Smooth muscle cell of the brain vasculature (primary cell): ENCODE results near the gene SUCNR1.
"Not testable (repeated sequence)": the region's sequence is repeated elsewhere in the genome, so short reads cannot be mapped to it uniquely, and the experiment has no call there.

Experiments used
- DNase-seq: peaks from one replicate; pipeline ENCODE4 v3.0.0-alpha.2; 2012; ENCODE audit warnings: low read depth, low spot score

SUCNR1 gene

DNA sequence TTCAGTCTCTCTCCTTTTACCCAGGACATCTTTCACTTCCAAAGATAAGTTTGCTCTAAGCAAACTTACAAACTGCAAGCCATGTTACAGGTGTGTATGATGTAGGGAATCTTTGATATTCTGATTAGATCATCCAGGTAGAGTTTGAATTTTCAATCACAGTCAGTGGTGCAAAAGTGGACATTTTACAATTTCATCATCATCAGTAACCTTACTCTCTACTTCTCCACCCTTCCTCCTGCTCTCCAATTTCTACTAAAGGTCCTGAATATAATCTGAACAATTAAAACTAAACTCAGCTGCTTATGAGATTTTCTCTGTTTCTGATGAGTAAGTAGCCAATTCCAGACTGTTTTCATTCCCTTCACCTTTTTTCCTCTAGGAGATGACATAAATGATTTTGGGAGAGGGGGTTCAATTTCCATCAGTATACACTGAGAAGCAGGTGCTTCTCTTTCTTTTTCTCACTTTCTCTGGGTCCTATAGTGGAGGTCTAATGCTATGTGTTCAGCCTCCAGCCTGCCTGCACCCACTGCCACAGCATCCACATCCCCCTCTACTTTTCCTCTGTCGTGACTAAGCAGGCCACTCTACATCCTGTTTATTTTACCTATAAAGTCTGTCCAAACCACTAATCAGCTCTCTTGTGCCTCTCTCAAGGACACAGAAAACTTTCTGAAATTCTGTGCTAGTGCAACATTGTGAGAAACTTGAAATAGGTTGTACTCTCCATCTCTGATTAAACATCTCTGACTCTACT lies 27.6 kb downstream of the SUCNR1 start:
- DNase-seq = no peak

DNA sequence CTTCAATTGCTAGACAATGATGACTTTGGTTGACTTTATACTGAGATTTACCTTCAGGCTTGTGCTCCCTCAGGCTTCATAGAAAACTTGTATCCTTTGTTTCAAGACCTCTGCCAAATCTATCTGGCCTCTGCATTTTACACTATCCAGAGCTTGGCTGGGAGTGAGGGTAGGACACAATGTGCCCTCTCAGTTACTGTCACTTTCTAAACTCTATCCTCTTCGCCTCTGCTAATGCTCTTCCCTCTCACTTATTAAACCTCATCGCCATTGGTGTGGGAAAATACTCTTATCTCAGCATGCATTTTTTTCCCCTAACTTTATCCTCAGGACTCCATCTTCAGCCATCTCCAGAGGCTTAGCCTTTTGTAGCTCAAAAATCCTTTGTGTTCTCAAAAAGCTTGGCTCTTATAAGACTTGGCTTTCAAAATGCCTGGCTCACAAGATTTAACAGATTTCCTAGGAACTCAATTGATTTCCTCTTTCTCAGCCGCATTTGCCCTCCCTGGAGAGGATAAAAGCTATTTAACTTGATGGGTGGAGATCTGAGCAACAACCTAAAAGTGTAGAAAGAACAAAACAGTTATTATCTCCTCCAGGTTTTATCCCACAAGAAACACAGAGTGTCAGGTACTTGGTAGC lies 28.3 kb downstream of the SUCNR1 start:
- no peak for DNase-seq

DNA sequence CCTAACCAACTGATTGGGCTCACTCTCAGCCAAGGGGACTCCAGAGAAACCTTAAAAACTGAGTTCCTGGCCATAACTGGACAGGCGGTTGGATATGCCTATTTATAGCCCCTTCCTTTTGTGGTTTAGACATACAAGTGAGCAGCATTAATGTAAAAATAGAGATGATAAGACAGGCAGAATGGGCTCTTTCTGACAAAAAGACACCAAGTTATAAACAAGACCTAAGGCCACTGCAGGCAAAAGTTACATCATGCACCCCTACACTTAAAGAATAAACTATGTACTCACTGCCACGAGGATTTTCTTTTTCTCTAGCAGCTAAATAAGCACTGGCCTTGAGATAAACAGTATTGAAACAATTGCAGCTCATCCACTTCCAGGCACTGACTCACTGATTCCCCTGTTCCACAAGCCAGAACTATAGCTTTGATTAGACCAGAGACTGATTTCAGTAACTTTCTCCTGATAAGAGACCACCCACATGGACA lies 30.1 kb downstream of the SUCNR1 start:
- no peak for DNase-seq

DNA sequence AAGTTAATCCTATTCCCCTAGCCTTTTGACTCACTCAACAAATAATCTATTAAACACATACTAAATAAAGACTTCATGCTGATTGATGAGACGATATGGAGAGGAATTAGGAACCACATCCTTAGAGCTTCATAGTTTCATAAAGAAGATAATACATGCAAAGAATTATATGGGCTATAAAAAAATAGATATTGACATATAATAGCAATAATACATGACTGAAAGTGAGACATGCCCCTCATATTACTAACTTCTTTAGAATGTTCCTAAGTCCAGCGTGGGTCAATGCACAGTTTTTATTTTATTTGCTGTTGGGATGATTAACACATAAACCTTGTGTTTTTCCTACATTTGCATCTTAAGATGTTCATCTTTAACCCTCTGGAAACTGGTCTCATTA lies 32.2 kb downstream of the SUCNR1 start:
- no peak for DNase-seq

DNA sequence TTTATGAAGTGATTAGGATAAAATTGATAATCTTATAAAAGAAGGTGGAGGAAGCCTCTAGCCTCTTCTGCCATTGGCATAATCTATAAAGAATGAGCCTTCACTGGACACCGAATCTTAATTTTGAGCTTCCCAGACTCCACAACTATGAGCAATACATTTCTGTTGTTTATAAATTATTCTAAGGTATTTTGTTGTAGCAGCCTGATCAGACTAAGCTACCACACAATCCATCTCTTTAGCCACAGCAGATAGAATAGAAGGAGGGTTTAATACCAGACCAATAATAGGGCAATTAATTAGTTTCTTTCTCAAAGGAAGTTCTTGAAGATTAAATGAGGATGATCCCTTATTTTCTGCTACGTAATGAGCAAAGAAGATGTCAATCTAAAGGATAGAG lies 33.3 kb downstream of the SUCNR1 start:
- DNase-seq = no peak

DNA sequence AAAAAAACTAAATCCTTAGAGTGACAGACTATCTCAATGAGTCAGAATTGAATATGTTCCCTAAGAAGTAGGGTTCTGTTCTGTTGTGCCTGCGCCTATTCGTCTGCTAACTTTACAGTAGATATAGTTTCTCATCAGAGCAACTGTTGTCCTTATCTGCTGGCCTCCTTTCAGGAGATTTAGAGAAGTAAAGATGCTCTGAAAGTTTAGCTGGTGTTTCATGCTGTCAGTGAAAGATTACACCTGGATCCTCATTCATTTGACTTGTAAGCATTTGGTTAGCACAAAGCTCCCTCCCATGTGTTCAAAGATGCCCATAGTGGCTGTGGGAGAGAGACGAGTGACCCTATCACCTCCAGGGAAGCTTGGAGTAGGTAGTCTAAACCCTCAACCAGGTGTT lies 35.0 kb downstream of the SUCNR1 start:
- no peak for DNase-seq

DNA sequence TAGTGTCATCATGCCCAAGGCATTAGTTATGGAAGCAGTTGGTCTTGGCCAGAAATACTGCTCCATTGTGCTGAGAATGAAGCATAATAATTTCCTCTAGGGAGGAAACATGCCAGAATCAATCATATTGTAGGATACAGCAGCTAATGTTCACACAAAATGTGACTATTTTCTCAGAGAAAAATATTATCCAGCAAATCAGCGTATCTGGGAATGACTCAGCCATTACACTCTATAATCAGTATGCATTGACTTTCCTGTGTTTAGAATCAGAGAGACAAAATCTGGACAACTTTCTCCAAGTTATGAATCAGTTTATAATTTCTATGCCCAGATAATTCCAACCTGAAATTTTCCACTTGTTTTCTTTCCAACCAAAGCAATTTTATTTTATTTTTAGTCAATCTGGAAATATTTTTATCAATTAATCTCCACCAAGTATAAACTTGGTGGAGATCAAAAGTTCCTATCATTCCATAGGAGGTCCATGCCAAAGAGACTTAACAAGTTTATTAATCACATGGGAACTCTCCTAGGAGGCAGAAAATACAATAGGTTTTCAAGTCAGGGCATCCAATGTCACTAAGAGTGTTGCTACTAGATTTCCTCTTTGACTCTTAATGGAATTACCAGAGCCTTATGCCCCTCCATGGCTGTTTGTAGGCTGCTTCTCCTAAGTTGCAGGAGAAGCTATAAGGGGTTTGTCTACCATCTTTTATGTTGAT lies 36.4 kb downstream of the SUCNR1 start:
- no peak for DNase-seq

DNA sequence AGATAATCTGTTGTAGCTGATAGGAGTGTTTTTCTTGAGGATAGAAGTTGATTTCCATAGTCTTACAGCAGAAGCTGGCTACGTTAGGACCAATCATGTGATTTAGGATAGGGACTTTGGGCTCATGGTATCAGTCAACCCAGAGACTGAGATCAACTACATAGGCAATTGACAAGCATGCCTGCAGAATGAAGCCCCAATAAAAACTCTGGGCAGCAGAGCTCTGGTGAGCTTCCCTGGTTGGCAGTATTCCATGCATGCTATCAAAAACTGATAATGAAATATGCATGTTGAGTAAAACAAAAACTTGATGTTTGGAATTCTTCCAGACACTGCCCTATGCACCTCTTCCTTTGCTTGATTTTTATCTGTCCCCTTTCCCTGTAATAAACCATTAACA lies 38.0 kb downstream of the SUCNR1 start:
- DNase-seq = no peak

DNA sequence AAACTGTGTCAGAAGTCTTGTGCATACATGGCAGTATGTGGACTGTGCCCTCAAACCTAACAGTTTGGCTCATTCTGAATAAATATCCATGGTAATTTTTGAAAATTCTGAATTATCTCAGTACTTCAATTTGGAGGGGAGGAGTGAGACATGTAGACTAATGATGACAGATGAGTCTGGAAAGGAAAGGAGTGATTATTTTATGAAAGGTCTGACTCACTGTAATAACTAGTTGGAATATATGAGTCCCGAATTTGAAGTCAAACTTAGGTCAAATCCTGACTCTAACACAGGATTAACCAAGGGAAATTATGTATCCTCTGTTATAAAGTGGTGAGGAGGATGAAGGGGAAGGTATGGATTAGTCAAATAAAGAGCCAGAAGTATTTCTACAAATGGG lies 38.6 kb downstream of the SUCNR1 start:
- no peak for DNase-seq

DNA sequence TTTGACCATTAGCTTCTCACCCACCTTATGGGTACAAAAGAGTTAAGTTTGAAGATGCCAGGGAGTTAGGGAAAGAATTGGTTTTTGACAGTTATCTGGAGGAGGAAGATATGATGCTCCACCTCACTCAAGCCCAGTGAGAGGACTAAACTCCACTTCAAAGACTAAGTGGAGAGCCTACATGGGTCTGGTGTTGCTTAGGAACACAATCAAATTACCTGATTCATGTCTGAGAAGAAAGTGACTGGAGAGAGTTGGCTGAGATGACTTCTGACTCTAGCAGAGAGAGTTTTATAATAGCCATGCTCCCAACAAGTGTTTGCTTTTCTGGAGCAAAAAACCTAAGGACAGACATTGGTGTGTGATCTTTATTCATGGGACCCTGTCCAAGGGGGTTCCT lies 43.3 kb downstream of the SUCNR1 start:
- DNase-seq = no peak

DNA sequence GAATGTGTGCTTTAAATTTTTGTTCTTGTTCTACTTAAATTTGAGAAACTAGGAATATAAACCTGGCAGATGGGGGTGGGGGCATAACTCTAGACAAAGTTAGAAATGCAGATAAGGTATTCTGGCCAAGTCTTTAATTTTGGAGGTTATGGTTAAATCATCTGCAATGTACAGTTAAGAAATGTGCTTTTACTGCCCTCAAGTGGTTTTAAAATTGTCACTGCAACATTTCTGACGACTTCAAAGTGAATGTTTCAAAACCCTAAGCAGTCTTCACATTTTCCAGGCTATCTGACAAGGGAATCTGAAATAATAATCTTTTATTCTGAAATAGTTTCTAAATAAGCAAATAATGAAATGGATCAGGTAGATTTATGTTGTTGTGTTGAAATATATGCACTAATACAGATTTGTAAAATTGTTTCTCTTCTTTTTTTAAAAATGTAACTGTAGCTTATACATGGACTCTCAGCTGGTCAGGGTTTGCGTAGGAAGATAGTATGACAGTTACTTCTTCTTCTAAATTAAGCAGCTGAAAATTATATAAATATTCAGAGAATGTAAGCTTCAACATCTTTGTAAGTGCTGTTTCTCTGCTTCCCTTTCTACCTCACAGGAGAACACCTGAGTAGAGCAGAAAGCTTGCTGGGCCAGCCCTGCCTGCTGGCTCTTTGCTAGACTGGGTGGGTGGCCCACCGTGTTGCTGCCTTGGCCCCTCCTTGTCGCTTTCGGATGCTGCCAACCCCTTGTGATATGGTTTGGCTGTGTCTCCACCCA lies 45.0 kb downstream of the SUCNR1 start:
- DNase-seq = no peak

DNA sequence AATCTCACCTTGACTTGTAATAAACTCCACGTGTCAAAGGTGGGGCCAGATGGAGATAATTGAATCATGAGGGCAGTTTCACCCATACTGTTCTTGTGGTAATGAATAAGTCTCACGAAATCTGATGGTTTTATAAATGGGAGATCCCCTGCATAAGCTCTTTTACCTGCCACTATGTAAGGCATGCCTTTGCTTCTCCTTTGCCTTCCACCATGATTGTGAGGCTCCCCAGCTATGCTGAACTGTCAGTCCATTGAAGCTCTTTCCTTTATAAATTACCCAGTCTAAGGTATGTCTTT lies 45.5 kb downstream of the SUCNR1 start:
- no peak for DNase-seq

DNA sequence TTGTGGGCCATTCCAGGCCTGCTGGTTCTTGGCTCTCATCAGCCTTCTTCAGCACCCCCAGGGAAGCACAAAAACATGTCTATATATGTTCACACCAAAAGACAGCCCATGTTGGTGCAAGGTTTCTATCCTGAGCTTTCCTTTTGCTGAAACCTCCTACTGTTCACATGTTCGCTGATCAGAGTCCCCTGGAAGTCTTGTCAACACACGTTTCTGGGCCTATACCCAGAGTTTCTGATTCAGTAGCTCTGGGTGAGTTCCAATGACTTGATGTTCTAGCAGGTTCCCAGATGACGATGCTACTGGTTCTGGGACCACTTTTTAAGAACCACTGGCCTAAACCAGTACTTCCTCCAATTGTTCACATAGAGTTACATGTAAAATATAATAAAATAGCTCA lies 46.0 kb downstream of the SUCNR1 start:
- DNase-seq = no peak

DNA sequence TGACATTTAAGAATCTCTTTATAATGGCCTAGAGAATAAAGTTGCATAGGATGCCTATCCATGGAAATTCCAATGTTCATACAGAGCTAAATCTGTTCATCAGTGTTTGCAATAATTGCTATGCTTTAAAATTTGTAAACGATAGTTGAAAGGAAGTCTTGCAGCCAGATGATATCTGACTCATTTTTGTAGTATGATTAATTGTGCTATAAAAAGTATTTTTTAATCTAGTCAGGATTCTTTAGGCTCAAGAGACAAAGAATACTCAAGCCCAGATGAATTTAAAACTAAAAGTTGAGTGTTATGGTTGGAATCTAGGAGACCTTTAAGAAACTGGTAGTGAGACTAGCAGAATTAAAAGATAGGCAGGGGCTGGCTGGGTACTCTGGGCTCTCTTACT lies 50.5 kb downstream of the SUCNR1 start:
- DNase-seq = no peak

DNA sequence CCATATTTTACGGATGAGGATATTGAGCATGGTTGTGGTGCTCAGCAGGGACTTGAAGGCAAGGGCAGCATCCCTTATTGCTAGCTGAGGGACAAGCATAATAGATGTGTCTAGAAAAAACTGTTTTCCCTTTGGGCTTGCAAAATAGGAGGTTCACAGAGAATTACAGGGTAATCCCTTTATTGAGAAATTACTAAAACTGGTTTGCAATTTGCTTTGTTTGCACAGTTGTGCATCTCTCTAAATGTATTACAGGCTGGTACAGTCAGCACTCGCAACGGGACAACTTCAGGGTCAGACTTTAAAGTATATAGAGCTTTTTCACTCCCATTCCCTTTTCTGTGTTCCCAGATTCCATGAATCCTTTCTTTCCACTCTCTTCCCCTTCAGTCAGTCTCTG lies 51.3 kb downstream of the SUCNR1 start:
- no peak for DNase-seq

DNA sequence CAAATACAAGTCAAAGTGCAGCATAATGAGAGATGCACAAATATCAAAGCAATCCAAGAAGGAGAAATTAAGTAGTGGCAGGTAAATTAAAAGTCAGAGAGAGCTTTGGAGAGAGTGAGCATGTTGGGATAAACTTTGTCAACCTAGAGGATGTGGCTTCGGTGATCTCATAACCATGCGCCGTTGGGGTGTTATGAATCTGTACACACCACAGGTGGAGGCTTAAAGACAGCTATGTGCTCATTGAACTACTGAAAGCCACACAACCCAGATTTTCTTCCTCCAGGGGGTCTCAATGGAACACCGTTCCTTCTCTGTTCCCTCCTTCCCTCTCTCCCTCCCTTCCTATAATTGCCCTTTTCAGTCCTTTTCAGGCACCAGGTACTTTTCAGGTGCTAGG lies 52.0 kb downstream of the SUCNR1 start:
- no peak for DNase-seq

DNA sequence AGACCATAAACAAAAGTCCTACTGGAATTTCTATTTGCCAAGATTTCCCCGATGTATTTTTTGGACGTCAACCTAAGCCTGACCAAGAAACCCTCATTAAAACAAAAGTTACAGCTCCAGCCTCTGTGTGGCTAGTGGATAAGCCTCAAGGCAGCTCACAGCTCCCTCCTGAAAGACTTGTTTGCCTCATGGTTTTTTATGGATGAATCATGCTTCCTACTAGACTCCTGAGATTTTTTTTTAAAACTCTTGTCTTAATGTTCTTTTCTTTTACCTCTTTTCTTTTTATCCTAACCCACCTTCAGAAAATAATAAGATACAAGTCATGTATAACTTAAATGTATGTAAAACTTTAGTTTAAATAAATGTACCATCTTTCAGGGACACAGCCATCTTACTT lies 52.4 kb downstream of the SUCNR1 start:
- DNase-seq = no peak

DNA sequence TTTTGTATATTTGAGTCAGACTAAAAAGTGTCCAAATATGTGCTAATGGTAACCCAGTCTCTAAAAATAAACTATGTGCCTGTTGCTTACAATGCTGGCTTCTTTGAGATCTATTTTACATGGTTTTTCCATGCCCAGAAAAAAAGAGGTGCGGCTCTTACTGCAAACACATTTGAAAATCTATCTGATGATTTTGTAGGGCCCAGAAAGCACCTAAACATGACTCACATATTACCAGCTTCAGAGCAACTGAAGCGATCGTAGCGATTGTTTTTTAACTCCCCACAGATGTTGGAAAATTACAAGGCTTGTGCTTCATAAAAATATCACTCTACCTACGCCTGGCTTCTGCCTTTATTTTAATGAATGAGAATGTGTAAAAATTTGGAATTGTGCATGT lies 53.5 kb downstream of the SUCNR1 start:
- DNase-seq = no peak

DNA sequence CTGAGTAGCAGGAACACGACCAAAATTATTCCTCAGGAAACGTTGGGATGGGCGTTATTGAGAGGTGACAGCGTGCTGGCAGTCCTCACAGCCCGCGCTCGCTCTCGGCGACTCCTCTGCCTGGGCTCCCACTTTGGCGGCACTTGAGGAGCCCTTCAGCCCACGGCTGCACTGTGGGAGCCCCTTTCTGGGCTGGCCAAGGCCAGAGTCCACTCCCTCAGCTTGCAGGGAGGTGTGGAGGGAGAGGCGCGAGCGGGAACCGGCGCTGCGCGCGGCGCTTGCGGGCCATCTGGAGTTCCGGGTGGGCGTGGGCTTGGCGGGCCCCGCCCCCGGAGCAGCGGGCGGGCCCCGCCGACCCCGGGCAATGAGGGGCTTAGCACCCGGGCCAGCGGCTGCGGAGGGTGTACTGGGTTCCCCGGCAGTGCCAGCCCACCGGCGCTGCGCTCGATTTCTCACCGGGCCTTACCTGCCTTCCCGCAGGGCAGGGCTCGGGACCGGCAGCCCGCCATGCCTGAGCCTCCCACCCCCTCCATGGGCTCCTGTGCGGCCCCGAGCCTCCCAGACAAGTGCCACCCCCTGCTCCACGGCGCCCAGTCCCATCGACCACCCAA lies 54.6 kb downstream of the SUCNR1 start:
- not testable (repeated sequence) for DNase-seq

DNA sequence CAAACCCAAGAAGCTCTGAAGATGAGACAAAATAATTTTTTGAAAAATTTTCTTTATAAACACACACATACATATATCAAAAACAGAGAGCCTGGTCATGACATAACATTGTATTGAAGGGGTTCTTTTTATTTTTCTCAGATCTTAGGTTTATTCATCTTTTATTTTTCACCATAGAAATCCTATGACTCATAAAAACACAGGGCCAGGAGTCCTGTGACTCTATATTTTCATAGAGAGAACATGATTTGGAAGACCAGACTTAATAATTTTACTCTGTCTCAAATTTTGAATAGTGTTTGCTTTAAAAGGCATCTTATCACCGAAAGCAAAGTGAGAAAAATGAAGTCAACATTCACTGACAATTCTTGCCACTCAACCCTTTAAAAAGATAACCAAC lies 57.7 kb downstream of the SUCNR1 start:
- no peak for DNase-seq

DNA sequence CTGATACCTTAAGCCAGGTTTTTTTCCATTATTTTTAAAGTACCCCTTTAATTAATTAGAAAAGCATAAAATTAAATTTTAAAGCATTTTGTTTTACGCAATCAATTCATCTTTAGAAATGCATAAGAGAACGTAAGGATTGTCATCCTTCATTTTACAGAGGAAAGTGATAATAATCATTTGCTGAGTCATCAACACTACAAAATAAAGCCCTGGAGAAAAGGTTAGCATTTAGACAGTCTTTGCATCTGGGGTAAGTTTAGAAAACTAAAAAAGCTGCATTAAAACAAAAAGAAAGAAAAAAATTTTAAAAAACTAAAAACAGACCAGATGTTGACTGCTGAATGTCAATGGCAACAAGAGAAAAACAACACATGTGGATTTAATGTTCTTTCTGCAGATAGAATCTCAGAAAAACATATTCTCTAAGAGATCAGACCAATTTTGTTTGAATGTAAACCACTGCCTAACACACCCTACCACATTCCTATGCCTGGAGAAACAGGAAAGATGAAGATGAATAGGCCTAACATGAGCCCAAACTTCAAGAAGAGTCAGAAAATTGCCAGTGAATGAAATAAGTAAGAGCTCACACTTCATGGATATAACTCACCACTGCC lies 59.9 kb downstream of the SUCNR1 start:
- DNase-seq = no peak
